DMS153 treated with DMSO at 0.1 percent for 48 hours (cell line): Measurements from ENCODE around the gene WWOX.
A peak's percentile ranks its signal among the peaks of the same experiment; 100 is the strongest.

Experiments
- DNase-seq: peaks from one replicate; lab custom pipeline; 2025; ENCODE audit not compliant: unreplicated experiment; lab: John Stamatoyannopoulos, UW

WWOX gene

GRCh38 chr16:78192734-78193488, 93.5 kb downstream of the WWOX start:
- no peak for DNase-seq

- no peak for DNase-seq
These were observed 95.5 kb downstream of the WWOX start for GRCh38 chr16:78194948-78195347.

- no peak for DNase-seq
These were observed 96.3 kb downstream of the WWOX start for GRCh38 chr16:78195797-78196196.

GRCh38 chr16:78196502-78196901, 97.0 kb downstream of the WWOX start:
- DNase-seq: no peak

- DNase-seq: peak; percentile 31
These were observed 98.8 kb downstream of the WWOX start for GRCh38 chr16:78198288-78198687.

GRCh38 chr16:78199325-78200022, 100.0 kb downstream of the WWOX start:
- no peak for DNase-seq

GRCh38 chr16:78200023-78200389, 100.6 kb downstream of the WWOX start:
- no peak for DNase-seq

- DNase-seq: peak; percentile 61
These were observed 101.2 kb downstream of the WWOX start for GRCh38 chr16:78200623-78201096.

GRCh38 chr16:78205506-78205905, 106.1 kb downstream of the WWOX start:
- DNase-seq: no peak

GRCh38 chr16:78206623-78207223, 107.3 kb downstream of the WWOX start:
- no peak for DNase-seq

- DNase-seq: no peak
These were observed 110.7 kb downstream of the WWOX start for GRCh38 chr16:78209951-78210661.

GRCh38 chr16:78211020-78211599, 111.7 kb downstream of the WWOX start:
- no peak for DNase-seq

GRCh38 chr16:78211946-78212345, 112.5 kb downstream of the WWOX start:
- DNase-seq: no peak

GRCh38 chr16:78212674-78213073, 113.2 kb downstream of the WWOX start:
- no peak for DNase-seq

- no peak for DNase-seq
These were observed 114.3 kb downstream of the WWOX start for GRCh38 chr16:78213751-78214150.

GRCh38 chr16:78215222-78215621, 115.8 kb downstream of the WWOX start:
- no peak for DNase-seq

GRCh38 chr16:78216166-78216745, 116.8 kb downstream of the WWOX start:
- DNase-seq: no peak

GRCh38 chr16:78217276-78217675, 117.8 kb downstream of the WWOX start:
- DNase-seq: no peak

- DNase-seq: no peak
These were observed 118.8 kb downstream of the WWOX start for GRCh38 chr16:78218279-78218678.

GRCh38 chr16:78218856-78219651, 119.6 kb downstream of the WWOX start:
- no peak for DNase-seq
